Neural progenitor cell (in vitro differentiated cells): ENCODE data around the gene EPHB3.

ENCODE experiments used
- EZH2 ChIP-seq: fragments of 200-600 bp; sonication (generic); IDR thresholded peaks from 2 replicates; pipeline ENCODE4 v1.6.1; 2017; ENCODE audit warnings: antibody characterized with exemption, mild to moderate bottlenecking, moderate library complexity
- EZH2phosphoT487 ChIP-seq: fragments of 200-600 bp; sonication (generic); IDR thresholded peaks from 2 replicates; pipeline ENCODE4 v1.6.1; 2017; ENCODE audit warnings: antibody characterized with exemption
- TF ChIP-seq, protein P1 (sequence below): fragments of 200-600 bp; sonication (generic); IDR thresholded peaks from 2 replicates; pipeline ENCODE4 v1.5.1; 2017; ENCODE audit warnings: antibody characterized with exemption, mild to moderate bottlenecking

DNA sequence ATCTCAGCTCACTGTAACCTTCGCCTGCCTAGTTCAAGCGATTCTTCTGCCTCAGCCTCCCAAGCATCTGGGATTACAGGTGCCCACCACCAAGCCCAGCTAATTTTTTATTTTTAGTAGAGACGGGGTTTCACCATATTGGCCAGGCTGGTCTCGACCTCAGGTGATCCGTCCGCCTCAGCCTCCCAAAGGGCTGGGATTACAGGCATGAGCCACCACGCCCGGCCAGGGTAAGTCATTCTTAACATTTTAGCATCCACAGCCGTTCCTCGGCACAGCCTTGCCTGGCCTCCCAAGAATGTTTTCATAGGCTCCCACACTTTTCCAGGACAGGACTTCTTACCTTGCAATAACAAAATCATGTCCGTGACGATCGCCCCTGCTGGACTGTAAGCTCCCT is 8.7 kb upstream of the EPHB3 start:
- TF ChIP-seq EZH2 (no peak), EZH2phosphoT487 (no peak)
- TF ChIP-seq, protein P1, sequence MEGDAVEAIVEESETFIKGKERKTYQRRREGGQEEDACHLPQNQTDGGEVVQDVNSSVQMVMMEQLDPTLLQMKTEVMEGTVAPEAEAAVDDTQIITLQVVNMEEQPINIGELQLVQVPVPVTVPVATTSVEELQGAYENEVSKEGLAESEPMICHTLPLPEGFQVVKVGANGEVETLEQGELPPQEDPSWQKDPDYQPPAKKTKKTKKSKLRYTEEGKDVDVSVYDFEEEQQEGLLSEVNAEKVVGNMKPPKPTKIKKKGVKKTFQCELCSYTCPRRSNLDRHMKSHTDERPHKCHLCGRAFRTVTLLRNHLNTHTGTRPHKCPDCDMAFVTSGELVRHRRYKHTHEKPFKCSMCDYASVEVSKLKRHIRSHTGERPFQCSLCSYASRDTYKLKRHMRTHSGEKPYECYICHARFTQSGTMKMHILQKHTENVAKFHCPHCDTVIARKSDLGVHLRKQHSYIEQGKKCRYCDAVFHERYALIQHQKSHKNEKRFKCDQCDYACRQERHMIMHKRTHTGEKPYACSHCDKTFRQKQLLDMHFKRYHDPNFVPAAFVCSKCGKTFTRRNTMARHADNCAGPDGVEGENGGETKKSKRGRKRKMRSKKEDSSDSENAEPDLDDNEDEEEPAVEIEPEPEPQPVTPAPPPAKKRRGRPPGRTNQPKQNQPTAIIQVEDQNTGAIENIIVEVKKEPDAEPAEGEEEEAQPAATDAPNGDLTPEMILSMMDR, result no peak
